ENCODE results near the gene NDUFA8. TPM values are rescaled to one million over a fixed set of nuclear protein-coding genes. Genes with fewer than 3 reads are reported as not detected.

Gene NDUFA8
- polyA plus RNA-seq, 2 donors: 66.1 to 82.7 TPM

- Histone ChIP-seq H3K27ac (ENCODE audit: low read depth in 2 of 2, low read length in 1 of 2) (no peak overlapping the region), H3K36me3 (ENCODE audit: control insufficient read depth in 2 of 2, insufficient read depth in 2 of 2, low read length in 1 of 2) (no peaks in the 10 kb centered on the region), H3K27me3 (ENCODE audit: control insufficient read depth in 1 of 2, insufficient read depth in 2 of 2, low read length in 2 of 2) (no peaks in the 10 kb centered on the region), H3K9me3 (ENCODE audit: control insufficient read depth in 2 of 2, insufficient read depth in 1 of 2, low read depth in 1 of 2, low read length in 1 of 2) (no peaks in the 10 kb centered on the region), H3K4me3 (ENCODE audit: low read depth in 1 of 2, low read length in 2 of 2) (no peak overlapping the region), H3K4me1 (ENCODE audit: control insufficient read depth in 2 of 2, insufficient read depth in 2 of 2, low read length in 1 of 2) (no peaks in the 10 kb centered on the region)
- WGBS, 2 donors: 62 to 63% methylated on average over 3 of the region's 3 CpGs
Measured at GRCh38 chr9:122168356-122168755, 8.8 kb upstream of the NDUFA8 start.

- Histone ChIP-seq H3K27ac (ENCODE audit: low read depth in 2 of 2, low read length in 1 of 2) (no peak overlapping the region), H3K36me3 (ENCODE audit: control insufficient read depth in 2 of 2, insufficient read depth in 2 of 2, low read length in 1 of 2) (no peaks in the 10 kb centered on the region), H3K27me3 (ENCODE audit: control insufficient read depth in 1 of 2, insufficient read depth in 2 of 2, low read length in 2 of 2) (no peaks in the 10 kb centered on the region), H3K4me3 (ENCODE audit: low read depth in 1 of 2, low read length in 2 of 2) (no peak overlapping the region), H3K9me3 (ENCODE audit: control insufficient read depth in 2 of 2, insufficient read depth in 1 of 2, low read depth in 1 of 2, low read length in 1 of 2) (no peaks in the 10 kb centered on the region), H3K4me1 (ENCODE audit: control insufficient read depth in 2 of 2, insufficient read depth in 2 of 2, low read length in 1 of 2) (no peaks in the 10 kb centered on the region)
- WGBS, 2 donors: 27 to 33% methylated on average over 2 of the region's 2 CpGs
Measured at GRCh38 chr9:122164286-122164685, 4.7 kb upstream of the NDUFA8 start.

- Histone ChIP-seq H3K36me3 (ENCODE audit: control insufficient read depth in 2 of 2, insufficient read depth in 2 of 2, low read length in 1 of 2) (no peaks in the 10 kb centered on the region), H3K27ac (ENCODE audit: low read depth in 2 of 2, low read length in 1 of 2) (no peak overlapping the region), H3K9me3 (ENCODE audit: control insufficient read depth in 2 of 2, insufficient read depth in 1 of 2, low read depth in 1 of 2, low read length in 1 of 2) (no peaks in the 10 kb centered on the region), H3K4me1 (ENCODE audit: control insufficient read depth in 2 of 2, insufficient read depth in 2 of 2, low read length in 1 of 2) (peaks cover 0 to 2% of the 10 kb centered on the region in 2 donors), H3K27me3 (ENCODE audit: control insufficient read depth in 1 of 2, insufficient read depth in 2 of 2, low read length in 2 of 2) (no peaks in the 10 kb centered on the region), H3K4me3 (ENCODE audit: low read depth in 1 of 2, low read length in 2 of 2) (no peak overlapping the region)
Measured at GRCh38 chr9:122162415-122162814, 2.8 kb upstream of the NDUFA8 start.

- Histone ChIP-seq H3K27me3 (ENCODE audit: control insufficient read depth in 1 of 2, insufficient read depth in 2 of 2, low read length in 2 of 2) (no peaks in the 10 kb centered on the region), H3K4me3 (ENCODE audit: low read depth in 1 of 2, low read length in 2 of 2) (peak overlapping the region; percentile 94 to 99), H3K9me3 (ENCODE audit: control insufficient read depth in 2 of 2, insufficient read depth in 1 of 2, low read depth in 1 of 2, low read length in 1 of 2) (no peaks in the 10 kb centered on the region), H3K36me3 (ENCODE audit: control insufficient read depth in 2 of 2, insufficient read depth in 2 of 2, low read length in 1 of 2) (no peaks in the 10 kb centered on the region), H3K4me1 (ENCODE audit: control insufficient read depth in 2 of 2, insufficient read depth in 2 of 2, low read length in 1 of 2) (peaks cover 0 to 2% of the 10 kb centered on the region in 2 donors), H3K27ac (ENCODE audit: low read depth in 2 of 2, low read length in 1 of 2) (no peak overlapping the region)
- WGBS, 2 donors: 22 to 26% methylated on average over 6 of the region's 6 CpGs
Measured at GRCh38 chr9:122159925-122160246, 307 bp upstream of the NDUFA8 start.

GRCh38 chr9:122158202-122158601 is 1.4 kb downstream of the NDUFA8 start:
- Histone ChIP-seq H3K27me3 (ENCODE audit: control insufficient read depth in 1 of 2, insufficient read depth in 2 of 2, low read length in 2 of 2) (no peaks in the 10 kb centered on the region), H3K4me1 (ENCODE audit: control insufficient read depth in 2 of 2, insufficient read depth in 2 of 2, low read length in 1 of 2) (peaks cover 0 to 2% of the 10 kb centered on the region in 2 donors), H3K27ac (ENCODE audit: low read depth in 2 of 2, low read length in 1 of 2) (no peak overlapping the region), H3K4me3 (ENCODE audit: low read depth in 1 of 2, low read length in 2 of 2) (peak overlapping the region in 1 of 2 donors; percentile 20), H3K9me3 (ENCODE audit: control insufficient read depth in 2 of 2, insufficient read depth in 1 of 2, low read depth in 1 of 2, low read length in 1 of 2) (no peaks in the 10 kb centered on the region), H3K36me3 (ENCODE audit: control insufficient read depth in 2 of 2, insufficient read depth in 2 of 2, low read length in 1 of 2) (no peaks in the 10 kb centered on the region)
- WGBS, 2 donors: 70 to 82% methylated on average over 3 of the region's 3 CpGs

- Histone ChIP-seq H3K27ac (ENCODE audit: low read depth in 2 of 2, low read length in 1 of 2) (no peak overlapping the region), H3K9me3 (ENCODE audit: control insufficient read depth in 2 of 2, insufficient read depth in 1 of 2, low read depth in 1 of 2, low read length in 1 of 2) (no peaks in the 10 kb centered on the region), H3K36me3 (ENCODE audit: control insufficient read depth in 2 of 2, insufficient read depth in 2 of 2, low read length in 1 of 2) (no peaks in the 10 kb centered on the region), H3K4me1 (ENCODE audit: control insufficient read depth in 2 of 2, insufficient read depth in 2 of 2, low read length in 1 of 2) (peaks cover 0 to 2% of the 10 kb centered on the region in 2 donors), H3K27me3 (ENCODE audit: control insufficient read depth in 1 of 2, insufficient read depth in 2 of 2, low read length in 2 of 2) (no peaks in the 10 kb centered on the region), H3K4me3 (ENCODE audit: low read depth in 1 of 2, low read length in 2 of 2) (no peak overlapping the region)
- WGBS, 2 donors: 84 to 85% methylated on average over 4 of the region's 4 CpGs
Measured at GRCh38 chr9:122155796-122156195, 3.8 kb downstream of the NDUFA8 start.

GRCh38 chr9:122151267-122151828 is 8.2 kb downstream of the NDUFA8 start:
- H3K4me1 ChIP-seq (ENCODE audit: control insufficient read depth in 2 of 2, insufficient read depth in 2 of 2, low read length in 1 of 2): no peaks in the 10 kb centered on the region
- H3K9me3 ChIP-seq (ENCODE audit: control insufficient read depth in 2 of 2, insufficient read depth in 1 of 2, low read depth in 1 of 2, low read length in 1 of 2): no peaks in the 10 kb centered on the region
- no peak overlapping the region for H3K4me3 ChIP-seq (ENCODE audit: low read depth in 1 of 2, low read length in 2 of 2)
- H3K36me3 ChIP-seq (ENCODE audit: control insufficient read depth in 2 of 2, insufficient read depth in 2 of 2, low read length in 1 of 2): no peaks in the 10 kb centered on the region
- no peaks in the 10 kb centered on the region for H3K27me3 ChIP-seq (ENCODE audit: control insufficient read depth in 1 of 2, insufficient read depth in 2 of 2, low read length in 2 of 2)
- WGBS, 2 donors: 81 to 84% methylated on average over 4 of the region's 4 CpGs
- H3K27ac ChIP-seq (ENCODE audit: low read depth in 2 of 2, low read length in 1 of 2): no peak overlapping the region

GRCh38 chr9:122145592-122145863 is 14.1 kb downstream of the NDUFA8 start:
- 92 to 95% methylated on average over 2 of the region's 2 CpGs for WGBS, 2 donors
- Histone ChIP-seq H3K9me3 (ENCODE audit: control insufficient read depth in 2 of 2, insufficient read depth in 1 of 2, low read depth in 1 of 2, low read length in 1 of 2) (no peaks in the 10 kb centered on the region), H3K4me3 (ENCODE audit: low read depth in 1 of 2, low read length in 2 of 2) (no peak overlapping the region), H3K27ac (ENCODE audit: low read depth in 2 of 2, low read length in 1 of 2) (no peak overlapping the region), H3K4me1 (ENCODE audit: control insufficient read depth in 2 of 2, insufficient read depth in 2 of 2, low read length in 1 of 2) (no peaks in the 10 kb centered on the region), H3K36me3 (ENCODE audit: control insufficient read depth in 2 of 2, insufficient read depth in 2 of 2, low read length in 1 of 2) (peaks cover 9 to 16% of the 10 kb centered on the region in 2 donors), H3K27me3 (ENCODE audit: control insufficient read depth in 1 of 2, insufficient read depth in 2 of 2, low read length in 2 of 2) (no peaks in the 10 kb centered on the region)

- H3K9me3 ChIP-seq (ENCODE audit: control insufficient read depth in 2 of 2, insufficient read depth in 1 of 2, low read depth in 1 of 2, low read length in 1 of 2): no peaks in the 10 kb centered on the region
- no peak overlapping the region for H3K4me3 ChIP-seq (ENCODE audit: low read depth in 1 of 2, low read length in 2 of 2)
- 82 to 88% methylated on average over 3 of the region's 3 CpGs for WGBS, 2 donors
- peaks cover 9 to 16% of the 10 kb centered on the region in 2 donors for H3K36me3 ChIP-seq (ENCODE audit: control insufficient read depth in 2 of 2, insufficient read depth in 2 of 2, low read length in 1 of 2)
- no peaks in the 10 kb centered on the region for H3K4me1 ChIP-seq (ENCODE audit: control insufficient read depth in 2 of 2, insufficient read depth in 2 of 2, low read length in 1 of 2)
- no peak overlapping the region for H3K27ac ChIP-seq (ENCODE audit: low read depth in 2 of 2, low read length in 1 of 2)
- no peaks in the 10 kb centered on the region for H3K27me3 ChIP-seq (ENCODE audit: control insufficient read depth in 1 of 2, insufficient read depth in 2 of 2, low read length in 2 of 2)
Measured at GRCh38 chr9:122144836-122145591, 14.6 kb downstream of the NDUFA8 start.

- H3K4me3 ChIP-seq (ENCODE audit: low read depth in 1 of 2, low read length in 2 of 2): no peak overlapping the region
- H3K27me3 ChIP-seq (ENCODE audit: control insufficient read depth in 1 of 2, insufficient read depth in 2 of 2, low read length in 2 of 2): no peaks in the 10 kb centered on the region
- H3K9me3 ChIP-seq (ENCODE audit: control insufficient read depth in 2 of 2, insufficient read depth in 1 of 2, low read depth in 1 of 2, low read length in 1 of 2): no peaks in the 10 kb centered on the region
- H3K4me1 ChIP-seq (ENCODE audit: control insufficient read depth in 2 of 2, insufficient read depth in 2 of 2, low read length in 1 of 2): no peaks in the 10 kb centered on the region
- whole genome bisulfite sequencing, 2 donors: 80 to 81% methylated on average over 14 of the region's 14 CpGs
- no peak overlapping the region for H3K27ac ChIP-seq (ENCODE audit: low read depth in 2 of 2, low read length in 1 of 2)
- peaks cover 9 to 16% of the 10 kb centered on the region in 2 donors for H3K36me3 ChIP-seq (ENCODE audit: control insufficient read depth in 2 of 2, insufficient read depth in 2 of 2, low read length in 1 of 2)
Measured at GRCh38 chr9:122143876-122144405, 15.6 kb downstream of the NDUFA8 start.

Data from esophagus (tissue), 2 donors.